Hypothalamus (tissue), 51 donors: Measurements from ENCODE around the gene ZNFX1.

ENCODE experiments used
- DNase-seq, 51 donors: peaks; one replicate each; lab custom pipeline; 2025; lab: John Stamatoyannopoulos, UW

The ZNFX1 gene

GRCh38 chr20:49256261-49256660, 21.6 kb downstream of the ZNFX1 start:
- peak in 4 of 51 donors; percentile 6 to 13 (median 10) for DNase-seq

GRCh38 chr20:49252556-49253350, 25.1 kb downstream of the ZNFX1 start:
- DNase-seq = no peak

GRCh38 chr20:49248879-49249665, 28.8 kb downstream of the ZNFX1 start:
- DNase-seq = no peak

GRCh38 chr20:49248301-49248700, 29.6 kb downstream of the ZNFX1 start:
- no peak for DNase-seq

GRCh38 chr20:49247792-49248191, 30.1 kb downstream of the ZNFX1 start:
- no peak for DNase-seq

GRCh38 chr20:49247169-49247723, 30.6 kb downstream of the ZNFX1 start:
- no peak for DNase-seq

- peak in 21 of 51 donors; percentile 4 to 57 (median 14) for DNase-seq
Observed at GRCh38 chr20:49245921-49246740, 31.7 kb downstream of the ZNFX1 start.

- no peak for DNase-seq
Observed at GRCh38 chr20:49237531-49237930, 40.3 kb downstream of the ZNFX1 start.

- DNase-seq = no peak
Observed at GRCh38 chr20:49236301-49236700, 41.6 kb downstream of the ZNFX1 start.

GRCh38 chr20:49234831-49235230, 43.0 kb downstream of the ZNFX1 start:
- DNase-seq = no peak

- no peak for DNase-seq
Observed at GRCh38 chr20:49233226-49233625, 44.6 kb downstream of the ZNFX1 start.

- DNase-seq = no peak
Observed at GRCh38 chr20:49231471-49231870, 46.4 kb downstream of the ZNFX1 start.

- peak in 13 of 51 donors; percentile 4 to 23 (median 14) for DNase-seq
Observed at GRCh38 chr20:49230561-49231133, 47.2 kb downstream of the ZNFX1 start.

GRCh38 chr20:49230021-49230420, 47.8 kb downstream of the ZNFX1 start:
- no peak for DNase-seq

- DNase-seq = no peak
Observed at GRCh38 chr20:49229381-49229780, 48.5 kb downstream of the ZNFX1 start.

GRCh38 chr20:49228676-49229075, 49.2 kb downstream of the ZNFX1 start:
- no peak for DNase-seq

- DNase-seq = no peak
Observed at GRCh38 chr20:49225896-49226295, 52.0 kb downstream of the ZNFX1 start.

GRCh38 chr20:49219924-49220831, 57.7 kb downstream of the ZNFX1 start:
- DNase-seq = peak in 1 of 51 donors; percentile 37
